ENCODE measurements around the gene ACVR1.
"Not testable (repeated sequence)": the region's sequence is repeated elsewhere in the genome, so short reads cannot be mapped to it uniquely, and the experiment has no call there.

The ACVR1 gene

GRCh38 chr2:157764386-157764785 is 111.7 kb downstream of the ACVR1 start:
- no peaks in the 10 kb centered on the region for H3K4me1 ChIP-seq (ENCODE audit: insufficient read depth, low read length)
- no peaks in the 10 kb centered on the region for H3K9me3 ChIP-seq (ENCODE audit: low read length)
- H3K27me3 ChIP-seq (ENCODE audit: control insufficient read depth in 1 of 2, insufficient read depth in 2 of 2, low read length in 2 of 2), result no peaks in the 10 kb centered on the region
- H3K9ac ChIP-seq (ENCODE audit: low read length), result no peak overlapping the region
- H3K27ac ChIP-seq (ENCODE audit: low read depth, low read length), result no peak overlapping the region
- no peak overlapping the region for H3K4me3 ChIP-seq (ENCODE audit: low read depth in 1 of 2, low read length in 2 of 2)
- peaks cover 29% of the 10 kb centered on the region for H3K36me3 ChIP-seq (ENCODE audit: insufficient read depth, low read length)

GRCh38 chr2:157761520-157761919 is 114.6 kb downstream of the ACVR1 start:
- no peak overlapping the region for H3K9ac ChIP-seq (ENCODE audit: low read length)
- no peaks in the 10 kb centered on the region for H3K4me1 ChIP-seq (ENCODE audit: insufficient read depth, low read length)
- no peak overlapping the region for H3K27ac ChIP-seq (ENCODE audit: low read depth, low read length)
- peaks cover 6% of the 10 kb centered on the region for H3K9me3 ChIP-seq (ENCODE audit: low read length)
- peaks cover 24% of the 10 kb centered on the region for H3K36me3 ChIP-seq (ENCODE audit: insufficient read depth, low read length)
- no peaks in the 10 kb centered on the region for H3K27me3 ChIP-seq (ENCODE audit: control insufficient read depth in 1 of 2, insufficient read depth in 2 of 2, low read length in 2 of 2)
- H3K4me3 ChIP-seq (ENCODE audit: low read depth in 1 of 2, low read length in 2 of 2), result no peak overlapping the region

DNA sequence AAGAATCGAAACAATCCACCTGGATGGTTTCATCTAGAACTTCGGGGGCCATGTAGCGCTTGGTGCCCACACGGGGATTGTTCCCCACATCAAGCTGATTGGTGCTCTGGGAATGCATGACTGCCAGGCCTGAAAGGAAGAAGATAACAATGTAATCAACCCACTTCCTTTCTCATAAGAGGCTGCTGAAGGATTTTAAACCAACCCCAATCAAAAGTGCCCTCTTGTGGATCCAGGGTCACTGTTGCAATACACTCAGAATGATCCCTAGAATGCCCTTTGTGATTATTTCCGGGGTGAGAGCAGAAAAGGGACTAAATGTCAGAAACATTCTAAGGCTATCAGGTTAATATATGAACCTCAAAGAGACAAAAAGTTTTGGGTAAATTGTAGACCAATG is 115.2 kb downstream of the ACVR1 start:
- Histone ChIP-seq H3K36me3 (ENCODE audit: insufficient read depth, low read length) (peaks cover 20% of the 10 kb centered on the region), H3K9me3 (ENCODE audit: low read length) (peaks cover 8% of the 10 kb centered on the region), H3K9ac (ENCODE audit: low read length) (no peak overlapping the region), H3K27me3 (ENCODE audit: control insufficient read depth in 1 of 2, insufficient read depth in 2 of 2, low read length in 2 of 2) (no peaks in the 10 kb centered on the region), H3K27ac (ENCODE audit: low read depth, low read length) (no peak overlapping the region), H3K4me3 (ENCODE audit: low read depth in 1 of 2, low read length in 2 of 2) (no peak overlapping the region), H3K4me1 (ENCODE audit: insufficient read depth, low read length) (no peaks in the 10 kb centered on the region)

DNA sequence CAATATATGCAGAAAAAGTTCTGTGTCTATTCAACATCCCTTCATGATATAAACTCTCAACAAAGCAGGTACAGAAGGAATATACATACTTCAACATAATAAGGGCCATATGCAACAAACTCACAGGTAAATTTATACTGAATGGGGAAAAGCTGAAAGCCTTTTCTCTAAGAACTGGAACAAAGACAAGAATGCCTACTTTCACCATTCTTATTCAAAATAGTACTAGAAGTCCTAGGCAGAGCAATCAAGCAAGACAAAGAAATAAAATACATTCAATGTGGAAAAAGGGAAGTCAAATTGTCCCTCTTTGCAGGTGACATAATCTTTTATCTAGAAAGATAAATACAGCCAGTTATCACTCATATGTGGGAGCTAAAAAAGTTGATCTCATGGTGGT is 116.3 kb downstream of the ACVR1 start:
- Histone ChIP-seq H3K9me3 (ENCODE audit: low read length) (peaks cover 15% of the 10 kb centered on the region), H3K4me3 (ENCODE audit: low read depth in 1 of 2, low read length in 2 of 2) (no peak overlapping the region), H3K36me3 (ENCODE audit: insufficient read depth, low read length) (peaks cover 14% of the 10 kb centered on the region), H3K27me3 (ENCODE audit: control insufficient read depth in 1 of 2, insufficient read depth in 2 of 2, low read length in 2 of 2) (no peaks in the 10 kb centered on the region), H3K4me1 (ENCODE audit: insufficient read depth, low read length) (no peaks in the 10 kb centered on the region), H3K9ac (ENCODE audit: low read length) (no peak overlapping the region), H3K27ac (ENCODE audit: low read depth, low read length) (no peak overlapping the region)

DNA sequence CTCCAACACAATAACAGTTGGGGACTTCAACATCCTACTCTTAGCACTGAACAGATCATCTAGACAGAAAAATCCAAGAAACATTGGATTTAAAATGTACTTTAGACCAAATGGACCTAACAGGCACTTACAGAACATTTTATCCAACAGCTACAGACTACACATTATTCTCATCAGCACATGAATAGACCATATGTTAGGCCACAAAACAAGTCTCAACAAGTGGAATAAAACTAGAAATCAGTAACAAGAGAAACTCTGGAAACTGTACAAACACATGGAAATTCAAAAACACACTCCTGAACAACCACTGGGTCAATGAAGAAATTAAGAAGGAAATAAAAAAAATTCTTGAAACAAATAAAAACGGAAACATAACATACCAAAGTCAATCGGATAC is 117.5 kb downstream of the ACVR1 start:
- no peak overlapping the region for H3K9ac ChIP-seq (ENCODE audit: low read length)
- no peak overlapping the region for H3K27ac ChIP-seq (ENCODE audit: low read depth, low read length)
- peaks cover 14% of the 10 kb centered on the region for H3K36me3 ChIP-seq (ENCODE audit: insufficient read depth, low read length)
- H3K4me1 ChIP-seq (ENCODE audit: insufficient read depth, low read length), result no peaks in the 10 kb centered on the region
- no peaks in the 10 kb centered on the region for H3K27me3 ChIP-seq (ENCODE audit: control insufficient read depth in 1 of 2, insufficient read depth in 2 of 2, low read length in 2 of 2)
- H3K4me3 ChIP-seq (ENCODE audit: low read depth in 1 of 2, low read length in 2 of 2), result no peak overlapping the region
- peaks cover 15% of the 10 kb centered on the region for H3K9me3 ChIP-seq (ENCODE audit: low read length)

GRCh38 chr2:157757500-157757899 is 118.6 kb downstream of the ACVR1 start:
- H3K36me3 ChIP-seq (ENCODE audit: insufficient read depth, low read length), result peaks cover 14% of the 10 kb centered on the region
- H3K27me3 ChIP-seq (ENCODE audit: control insufficient read depth in 1 of 2, insufficient read depth in 2 of 2, low read length in 2 of 2), result no peaks in the 10 kb centered on the region
- peaks cover 15% of the 10 kb centered on the region for H3K9me3 ChIP-seq (ENCODE audit: low read length)
- no peaks in the 10 kb centered on the region for H3K4me1 ChIP-seq (ENCODE audit: insufficient read depth, low read length)
- H3K9ac ChIP-seq (ENCODE audit: low read length), result no peak overlapping the region
- H3K27ac ChIP-seq (ENCODE audit: low read depth, low read length), result no peak overlapping the region
- H3K4me3 ChIP-seq (ENCODE audit: low read depth in 1 of 2, low read length in 2 of 2), result no peak overlapping the region

DNA sequence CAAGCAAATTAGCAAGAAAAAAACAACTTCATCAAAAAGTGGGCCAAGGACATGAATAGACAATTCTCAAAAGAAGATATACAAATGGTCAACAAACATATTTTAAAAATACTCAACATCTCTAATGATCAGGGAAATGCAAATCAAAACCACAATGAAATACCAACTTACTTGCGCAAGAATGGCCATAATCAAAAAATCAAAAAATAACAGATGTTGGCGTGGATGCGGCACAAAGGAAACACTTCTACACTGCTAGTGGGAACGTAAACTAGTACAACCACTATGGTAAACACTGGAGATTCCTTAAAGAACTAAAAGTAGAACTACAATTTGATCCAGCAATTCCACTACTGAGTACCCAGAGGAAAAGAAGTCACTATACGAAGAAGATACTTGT is 119.7 kb downstream of the ACVR1 start:
- H3K36me3 ChIP-seq (ENCODE audit: insufficient read depth, low read length), result peaks cover 14% of the 10 kb centered on the region
- H3K27me3 ChIP-seq (ENCODE audit: control insufficient read depth in 1 of 2, insufficient read depth in 2 of 2, low read length in 2 of 2); H3K4me1 ChIP-seq (ENCODE audit: insufficient read depth, low read length); H3K27ac ChIP-seq (ENCODE audit: low read depth, low read length); H3K4me3 ChIP-seq (ENCODE audit: low read depth in 1 of 2, low read length in 2 of 2); H3K9ac ChIP-seq (ENCODE audit: low read length): not testable (repeated sequence)
- H3K9me3 ChIP-seq (ENCODE audit: low read length), result peaks cover 15% of the 10 kb centered on the region

DNA sequence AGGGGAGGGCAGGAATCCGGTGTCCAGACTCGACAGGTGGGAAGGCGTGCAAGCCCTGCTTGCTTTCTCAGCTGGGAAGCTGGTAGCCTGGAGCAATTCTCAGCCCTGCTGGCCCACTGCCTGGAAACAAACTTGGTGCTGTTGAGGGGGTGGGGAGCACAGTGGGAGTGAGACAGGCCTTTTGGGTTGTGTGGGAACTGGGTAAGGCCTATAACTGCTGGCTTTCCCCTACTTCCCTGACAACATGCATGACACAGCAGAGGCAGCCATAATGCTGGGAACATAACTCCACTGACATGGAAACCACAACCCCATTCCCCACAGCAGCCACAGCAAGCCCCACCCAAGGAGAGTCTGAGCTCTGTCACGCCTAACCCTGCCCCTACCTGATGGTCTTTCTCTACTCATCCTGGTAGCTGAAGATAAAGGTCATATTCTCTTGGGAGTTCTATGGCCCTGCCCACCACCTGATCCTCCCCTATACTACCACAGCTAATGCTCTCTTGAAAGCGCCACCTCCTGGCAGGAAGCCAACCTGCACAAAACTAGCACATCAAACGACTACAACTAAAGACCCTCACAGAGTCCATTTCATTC is 124.6 kb downstream of the ACVR1 start:
- no peak overlapping the region for H3K9ac ChIP-seq (ENCODE audit: low read length)
- no peaks in the 10 kb centered on the region for H3K27me3 ChIP-seq (ENCODE audit: control insufficient read depth in 1 of 2, insufficient read depth in 2 of 2, low read length in 2 of 2)
- H3K27ac ChIP-seq (ENCODE audit: low read depth, low read length), result no peak overlapping the region
- no peak overlapping the region for H3K4me3 ChIP-seq (ENCODE audit: low read depth in 1 of 2, low read length in 2 of 2)
- peaks cover 12% of the 10 kb centered on the region for H3K36me3 ChIP-seq (ENCODE audit: insufficient read depth, low read length)
- H3K9me3 ChIP-seq (ENCODE audit: low read length), result peaks cover 9% of the 10 kb centered on the region
- peaks cover 5% of the 10 kb centered on the region for H3K4me1 ChIP-seq (ENCODE audit: insufficient read depth, low read length)

DNA sequence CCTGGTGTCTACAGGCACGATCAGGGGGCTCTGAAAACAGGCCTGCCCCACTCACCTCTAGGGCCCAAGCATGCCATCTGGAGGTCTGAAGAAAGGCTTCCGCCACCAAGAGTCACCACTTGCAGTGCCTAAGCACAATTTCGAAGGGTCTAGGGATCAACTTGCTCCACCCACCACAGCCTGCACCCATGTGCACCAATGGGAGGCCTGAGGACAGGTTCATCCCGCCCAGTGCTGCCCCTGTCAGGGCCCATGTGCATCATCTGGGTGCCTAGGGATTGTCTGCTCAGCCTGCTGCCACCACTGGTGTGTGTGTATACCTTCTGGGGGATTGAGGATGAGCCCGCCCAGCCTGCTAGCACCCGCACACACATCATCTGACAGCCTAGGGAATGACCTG is 126.4 kb downstream of the ACVR1 start:
- Histone ChIP-seq H3K36me3 (ENCODE audit: insufficient read depth, low read length) (peaks cover 12% of the 10 kb centered on the region), H3K9ac (ENCODE audit: low read length) (no peak overlapping the region), H3K4me3 (ENCODE audit: low read depth in 1 of 2, low read length in 2 of 2) (no peak overlapping the region), H3K27me3 (ENCODE audit: control insufficient read depth in 1 of 2, insufficient read depth in 2 of 2, low read length in 2 of 2) (no peaks in the 10 kb centered on the region), H3K9me3 (ENCODE audit: low read length) (no peaks in the 10 kb centered on the region), H3K4me1 (ENCODE audit: insufficient read depth, low read length) (peaks cover 5% of the 10 kb centered on the region), H3K27ac (ENCODE audit: low read depth, low read length) (no peak overlapping the region)

DNA sequence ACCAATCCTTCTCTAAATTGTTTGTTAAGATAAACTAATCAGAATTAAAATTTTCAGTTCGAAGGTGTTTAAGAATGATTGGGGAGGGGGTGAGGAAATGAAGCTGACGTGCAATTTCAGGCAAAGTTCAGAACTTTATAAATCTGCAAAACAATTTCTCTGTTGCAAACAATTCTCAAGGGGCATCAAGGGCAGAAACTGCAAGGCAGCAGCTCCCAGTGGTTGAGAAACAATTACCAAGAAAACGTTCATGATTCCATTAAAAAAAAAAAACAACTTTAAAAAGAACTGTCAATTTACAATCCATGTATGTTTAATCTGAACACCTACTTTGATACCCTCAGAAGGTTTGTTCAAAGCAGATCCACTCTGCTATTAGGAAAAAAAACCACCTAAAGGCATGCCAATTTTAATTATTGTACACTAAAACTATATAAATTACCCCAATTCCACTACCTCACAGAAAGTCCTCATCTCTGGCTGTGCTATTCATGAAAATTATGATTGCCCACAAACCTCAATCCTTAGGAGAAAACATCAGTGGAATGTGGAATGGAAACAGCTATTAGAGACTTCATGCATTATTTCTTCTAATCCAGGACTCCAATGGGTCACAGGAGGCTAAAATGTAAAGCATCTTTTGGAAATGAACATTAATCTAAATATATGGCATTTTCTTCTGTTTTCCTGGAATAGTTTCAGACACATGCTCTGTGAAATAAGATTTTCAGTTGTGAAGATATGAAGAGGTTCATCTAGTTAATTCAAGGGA is 127.6 kb downstream of the ACVR1 start:
- Histone ChIP-seq H3K4me3 (ENCODE audit: low read depth in 1 of 2, low read length in 2 of 2) (no peak overlapping the region), H3K9ac (ENCODE audit: low read length) (no peak overlapping the region), H3K36me3 (ENCODE audit: insufficient read depth, low read length) (peaks cover 12% of the 10 kb centered on the region), H3K27ac (ENCODE audit: low read depth, low read length) (no peak overlapping the region), H3K4me1 (ENCODE audit: insufficient read depth, low read length) (peaks cover 5% of the 10 kb centered on the region), H3K27me3 (ENCODE audit: control insufficient read depth in 1 of 2, insufficient read depth in 2 of 2, low read length in 2 of 2) (no peaks in the 10 kb centered on the region), H3K9me3 (ENCODE audit: low read length) (no peaks in the 10 kb centered on the region)

DNA sequence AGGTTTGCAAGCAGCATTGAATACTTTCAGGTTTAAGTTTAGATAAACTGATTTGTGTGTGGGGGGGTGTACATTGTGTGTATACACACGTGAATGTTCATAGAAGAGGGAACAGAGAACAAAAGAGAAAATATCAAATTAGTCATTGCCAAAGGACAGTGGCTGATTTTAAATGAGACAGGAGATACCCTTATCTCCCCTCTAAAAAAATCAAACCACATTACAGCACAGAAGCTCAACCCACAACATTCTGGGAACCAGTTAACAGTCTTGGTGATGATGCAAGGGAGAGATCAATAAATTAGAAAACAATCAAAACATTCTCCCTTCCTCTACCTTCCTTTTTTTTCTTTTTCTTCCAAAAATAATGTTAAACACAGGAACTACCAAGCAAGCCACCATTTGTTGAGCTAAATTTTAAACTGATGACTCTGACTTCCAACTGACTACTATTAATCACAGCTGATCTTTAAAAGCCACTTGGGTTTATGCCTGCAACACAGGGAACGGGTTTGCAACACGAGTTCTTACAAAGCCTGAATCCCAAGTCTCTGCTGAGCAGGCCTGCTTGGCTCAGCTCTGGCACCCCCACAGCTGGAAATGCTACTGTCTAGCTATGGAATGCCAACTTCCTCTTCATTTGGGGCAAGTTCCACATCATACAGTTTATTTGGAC is 128.3 kb downstream of the ACVR1 start:
- Histone ChIP-seq H3K9ac (ENCODE audit: low read length) (no peak overlapping the region), H3K27me3 (ENCODE audit: control insufficient read depth in 1 of 2, insufficient read depth in 2 of 2, low read length in 2 of 2) (no peaks in the 10 kb centered on the region), H3K27ac (ENCODE audit: low read depth, low read length) (no peak overlapping the region), H3K36me3 (ENCODE audit: insufficient read depth, low read length) (peaks cover 12% of the 10 kb centered on the region), H3K4me3 (ENCODE audit: low read depth in 1 of 2, low read length in 2 of 2) (no peak overlapping the region), H3K9me3 (ENCODE audit: low read length) (no peaks in the 10 kb centered on the region), H3K4me1 (ENCODE audit: insufficient read depth, low read length) (peaks cover 5% of the 10 kb centered on the region)

Measured in muscle layer of colon (tissue), 2 donors.